HCT116 (cell line): Measurements from ENCODE around the gene PHKB. TPM values are rescaled to one million over a fixed set of nuclear protein-coding genes. Genes with fewer than 3 reads are reported as not detected.

Source experiments
- ATAC-seq: fragments of 200-7000 bp; cut with Tn5 transposase; 2 replicates; pipeline ENCODE4 v1.9.1; 2020; ENCODE audit warnings: mild to moderate bottlenecking, moderate library complexity
- BruUV-seq: library from RNA; stranded (reverse); fragments of 400-500 nt; replicated peaks from 2 replicates; lab custom pipeline; 2021; lab: Mats Ljungman, UMichigan
- CTCF ChIA-PET: fragments of 300-600 bp; sonication (Branson Sonifier 250); formaldehyde crosslinking; loops from one replicate; lab custom pipeline; 2021; ENCODE audit warnings: antibody characterized with exemption; lab: Charles Lee
- POLR2A ChIA-PET: fragments of 300-600, 350-600 bp; sonication (Branson Sonifier 250); formaldehyde crosslinking; loops from one replicate; lab custom pipeline; 2021; ENCODE audit warnings: antibody characterized with exemption; lab: Charles Lee
- RAD21 ChIA-PET, 2 experiments: fragments of 300-600 bp; sonication (Branson Sonifier 250); formaldehyde crosslinking; loops; one replicate each; lab custom pipeline; 2023; ENCODE audit warnings: low total read pairs in 2 of 2; ENCODE audit not compliant: uncharacterized antibody in 2 of 2, unreplicated experiment in 2 of 2, low non-redundant PET in 1 of 2; lab: Charles Lee
- DNase-seq: peaks from one replicate; pipeline ENCODE4 v3.0.0-alpha.2; 2010; ENCODE audit warnings: low read depth, low spot score
- H2AFZ ChIP-seq: fragments of 200-600 bp; shearing (Covaris generic), sonication (generic); 2 replicates; pipeline ENCODE4 v1.6.1; 2017; ENCODE audit warnings: low read depth, mixed run types, mixed read lengths, antibody characterized with exemption, low read length; ENCODE audit not compliant: poor library complexity, severe bottlenecking
- H3K27ac ChIP-seq: 2 replicates; pipeline ENCODE4 v1.5.1; 2012; ENCODE audit warnings: low read depth, low read length
- H3K27me3 ChIP-seq: fragments of 200-600 bp; sonication (generic); 2 replicates; pipeline ENCODE4 v1.6.1; 2016; ENCODE audit warnings: mixed run types, low read length, mixed read lengths; ENCODE audit not compliant: insufficient read depth
- H3K36me3 ChIP-seq, 2 experiments: fragments of 200-500 bp in 1 of 2; fragments of 200-600 bp in 1 of 2; sonication (Bioruptor generic) in 1 of 2; sonication (generic) in 1 of 2; 2 replicates each; pipeline versions ENCODE4 v1.5.1 to v1.6.1; 2014 to 2016; ENCODE audit warnings: low read length in 2 of 2, inconsistent platforms in 1 of 2, mixed read lengths in 1 of 2, mixed run types in 1 of 2; ENCODE audit not compliant: insufficient read depth in 2 of 2, control insufficient read depth in 1 of 2
- H3K4me1 ChIP-seq, 2 experiments: fragments of 200-600 bp in 1 of 2; sonication (generic) in 1 of 2; 2 replicates each; pipeline versions ENCODE4 v1.5.1 to v1.6.1; 2012 to 2017; ENCODE audit warnings: low read length in 2 of 2, inconsistent platforms in 1 of 2, mild to moderate bottlenecking in 1 of 2, mixed read lengths in 1 of 2, mixed run types in 1 of 2, moderate library complexity in 1 of 2; ENCODE audit not compliant: insufficient read depth in 2 of 2, control insufficient read depth in 1 of 2
- H3K4me2 ChIP-seq: fragments of 200-600 bp; sonication (generic); 2 replicates; pipeline ENCODE4 v1.6.1; 2017; ENCODE audit warnings: mixed run types, low read length, mixed read lengths
- H3K4me3 ChIP-seq, 2 experiments: fragments of 200-600 bp in 1 of 2; sonication (generic) in 1 of 2; replicated peaks in 1 of 2; 2 replicates each; pipeline ENCODE4 v1.5.1; 2011 to 2016; ENCODE audit warnings: low read length in 2 of 2, control low read depth in 1 of 2, low read depth in 1 of 2, mild to moderate bottlenecking in 1 of 2, mixed read lengths in 1 of 2, mixed run types in 1 of 2
- H3K79me2 ChIP-seq: fragments of 200-600 bp; sonication (generic); 2 replicates; pipeline ENCODE4 v1.6.1; 2017; ENCODE audit warnings: mild to moderate bottlenecking, mixed run types, low read length, moderate library complexity, mixed read lengths; ENCODE audit not compliant: insufficient read depth
- H3K9ac ChIP-seq: fragments of 200-600 bp; sonication (generic); 2 replicates; pipeline ENCODE4 v1.6.1; 2016; ENCODE audit warnings: low read length, mixed read lengths
- H3K9me2 ChIP-seq: fragments of 200-600 bp; sonication (generic), shearing (Covaris generic); 2 replicates; pipeline ENCODE4 v1.6.1; 2017; ENCODE audit warnings: mixed run types, mild to moderate bottlenecking, moderate library complexity; ENCODE audit not compliant: insufficient read depth
- H3K9me3 ChIP-seq, 2 experiments: fragments of 200-500 bp in 1 of 2; fragments of 200-600 bp in 1 of 2; sonication (Bioruptor generic) in 1 of 2; sonication (generic) in 1 of 2; 2 replicates each; pipeline ENCODE4 v1.6.1; 2014 to 2017; ENCODE audit warnings: low read length in 2 of 2, mixed read lengths in 2 of 2, inconsistent platforms in 1 of 2, low read depth in 1 of 2, mild to moderate bottlenecking in 1 of 2, mixed run types in 1 of 2, moderate library complexity in 1 of 2; ENCODE audit not compliant: control insufficient read depth in 1 of 2, insufficient read depth in 1 of 2
- H4K20me1 ChIP-seq: fragments of 200-600 bp; sonication (generic), shearing (Covaris generic); 2 replicates; pipeline ENCODE4 v1.6.1; 2017; ENCODE audit warnings: mixed run types, mild to moderate bottlenecking, moderate library complexity; ENCODE audit not compliant: insufficient read depth
- CEBPB ChIP-seq: IDR thresholded peaks from 2 replicates; pipeline ENCODE4 v1.6.1; 2012; ENCODE audit warnings: low read depth
- EZH2phosphoT487 ChIP-seq: fragments of 200-600 bp; IDR thresholded peaks from 2 replicates; pipeline ENCODE4 v1.6.1; 2018; ENCODE audit warnings: antibody characterized with exemption, borderline replicate concordance
- FOSL1 ChIP-seq: IDR thresholded peaks from 2 replicates; pipeline ENCODE4 v1.6.1; 2012; ENCODE audit warnings: low read depth
- SIN3A ChIP-seq: IDR thresholded peaks from 2 replicates; pipeline ENCODE4 v1.6.1; 2012; ENCODE audit warnings: low read depth
- SP1 ChIP-seq: IDR thresholded peaks from 2 replicates; pipeline ENCODE4 v1.6.1; 2012; ENCODE audit warnings: low read depth
- SRF ChIP-seq: IDR thresholded peaks from 2 replicates; pipeline ENCODE4 v1.6.1; 2012; ENCODE audit warnings: low read depth
- ZNF274 ChIP-seq: fragments of 200-500 bp; sonication (Bioruptor generic); IDR thresholded peaks from 2 replicates; pipeline ENCODE4 v1.6.1; 2014; ENCODE audit warnings: mild to moderate bottlenecking, low read depth, low read length, inconsistent platforms
- intact Hi-C: fragments of 100-400 bp; cut with micrococcal nuclease; formaldehyde crosslinking; loops from 2 replicates; pipeline ENCODE4 v1.10.0; 2022
- total RNA-seq: library from RNA; stranded (reverse); gene quantifications from one replicate; pipeline ENCODE4 v1.2.1, GENCODE V29; 2021; ENCODE audit not compliant: unreplicated experiment
- TF ChIP-seq, protein P1 (sequence below), 3 experiments: fragments of 200-600 bp in 1 of 3; sonication (generic) in 1 of 3; IDR thresholded peaks in 2 of 3; conservative IDR thresholded peaks in 1 of 3; 2 replicates each; pipeline ENCODE4 v1.5.1; 2012 to 2017; ENCODE audit warnings: low read depth in 2 of 3, low read length in 2 of 3, antibody characterized with exemption in 1 of 3, borderline replicate concordance in 1 of 3, control low read depth in 1 of 3, mild to moderate bottlenecking in 1 of 3, mixed read lengths in 1 of 3, mixed run types in 1 of 3, moderate library complexity in 1 of 3; ENCODE audit not compliant: insufficient read depth in 1 of 3

PHKB gene
- total RNA-seq, 1 experiment from 2014 or later: 30.5 TPM

DNA sequence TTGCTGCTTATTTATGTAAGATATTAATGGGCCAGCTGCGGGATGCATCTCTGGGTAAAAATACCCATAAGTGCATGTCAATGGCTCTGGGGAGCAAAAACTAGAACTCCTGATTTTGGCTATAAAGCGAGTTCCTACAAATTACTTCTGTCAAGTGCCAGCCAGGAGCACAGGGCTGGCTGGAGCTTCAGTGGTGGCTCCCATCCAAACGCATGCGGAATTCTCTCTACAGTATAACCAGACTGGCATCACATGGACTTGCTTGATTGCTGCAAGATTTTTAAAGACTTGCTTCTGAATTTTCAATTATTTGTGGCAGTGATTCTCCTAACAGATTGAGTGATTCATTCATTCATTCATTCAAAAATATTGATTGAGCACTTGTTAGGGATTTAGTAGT is 260.9 kb downstream of the PHKB start:
- RAD21 ChIA-PET: no interaction called here
- Histone ChIP-seq H2AFZ (no peak overlapping the region), H3K4me3 (no peak overlapping the region), H3K4me1 (no peaks in the 10 kb centered on the region), H4K20me1 (no peaks in the 10 kb centered on the region), H3K27me3 (no peaks in the 10 kb centered on the region), H3K27ac (no peak overlapping the region), H3K79me2 (no peaks in the 10 kb centered on the region), H3K4me2 (no peak overlapping the region), H3K9me2 (no peaks in the 10 kb centered on the region; the same call in 1 of the 2 replicates), H3K9ac (no peak overlapping the region), H3K36me3 (no peaks in the 10 kb centered on the region), H3K9me3 (no peaks in the 10 kb centered on the region)
- CTCF ChIA-PET: no interaction called here
- POLR2A ChIA-PET: no interaction called here
- intact Hi-C loops: no loop called here
- TF ChIP-seq ZNF274: no peak
- TF ChIP-seq SRF: no peak
- no peak for TF ChIP-seq FOSL1
- no peak for TF ChIP-seq SIN3A
- no peak for DNase-seq
- no TSS peak for BruUV-seq
- ATAC-seq: no peak

DNA sequence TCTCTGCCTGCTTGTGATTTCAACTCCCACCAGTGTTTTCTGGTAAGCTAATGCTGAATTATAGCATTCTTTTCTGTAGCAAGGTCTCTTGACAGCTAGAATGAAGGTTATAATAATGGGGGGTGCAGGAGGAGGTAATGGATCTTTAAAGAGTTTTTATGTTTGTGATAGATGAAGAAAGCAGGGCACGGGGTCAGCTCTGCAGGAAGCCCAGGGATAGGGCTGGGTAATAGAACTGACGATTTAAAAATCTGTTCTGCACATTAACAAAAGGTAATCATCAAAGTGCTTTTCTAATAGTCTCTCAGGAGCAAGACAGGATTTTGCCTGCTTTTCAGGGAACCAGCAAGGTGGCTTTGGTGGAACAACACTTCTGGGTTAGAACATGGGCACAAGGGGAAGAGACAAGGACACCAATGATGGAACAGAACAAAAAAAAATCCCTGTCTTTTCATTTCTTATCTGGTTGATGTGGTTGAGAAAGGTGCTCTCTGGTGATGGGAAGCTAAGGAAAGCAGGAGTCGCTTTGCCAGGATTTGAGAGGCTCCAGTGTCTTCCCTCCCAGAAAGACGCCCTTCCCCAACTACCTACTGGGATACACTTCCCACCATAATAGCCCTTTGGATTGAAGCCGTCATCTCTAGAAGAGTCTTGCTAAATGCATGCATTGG is 263.1 kb downstream of the PHKB start:
- BruUV-seq: no TSS peak
- ChIA-PET RAD21 (no interaction called here), POLR2A (no interaction called here), CTCF (no interaction called here)
- Histone ChIP-seq H3K4me3 (no peak overlapping the region), H3K4me1 (no peaks in the 10 kb centered on the region), H3K9ac (no peak overlapping the region), H3K4me2 (no peak overlapping the region), H4K20me1 (no peaks in the 10 kb centered on the region), H3K9me2 (no peaks in the 10 kb centered on the region; the same call in 1 of the 2 replicates), H3K9me3 (no peaks in the 10 kb centered on the region), H3K27ac (no peak overlapping the region), H3K79me2 (no peaks in the 10 kb centered on the region), H3K27me3 (0 out of 2 replicates have a peak, but pooled peaks cover 3% of the 10 kb centered on the region), H3K36me3 (no peaks in the 10 kb centered on the region), H2AFZ (no peak overlapping the region)
- DNase-seq: no peak
- TF ChIP-seq FOSL1: no peak
- TF ChIP-seq EZH2phosphoT487: no peak
- TF ChIP-seq, protein P1, sequence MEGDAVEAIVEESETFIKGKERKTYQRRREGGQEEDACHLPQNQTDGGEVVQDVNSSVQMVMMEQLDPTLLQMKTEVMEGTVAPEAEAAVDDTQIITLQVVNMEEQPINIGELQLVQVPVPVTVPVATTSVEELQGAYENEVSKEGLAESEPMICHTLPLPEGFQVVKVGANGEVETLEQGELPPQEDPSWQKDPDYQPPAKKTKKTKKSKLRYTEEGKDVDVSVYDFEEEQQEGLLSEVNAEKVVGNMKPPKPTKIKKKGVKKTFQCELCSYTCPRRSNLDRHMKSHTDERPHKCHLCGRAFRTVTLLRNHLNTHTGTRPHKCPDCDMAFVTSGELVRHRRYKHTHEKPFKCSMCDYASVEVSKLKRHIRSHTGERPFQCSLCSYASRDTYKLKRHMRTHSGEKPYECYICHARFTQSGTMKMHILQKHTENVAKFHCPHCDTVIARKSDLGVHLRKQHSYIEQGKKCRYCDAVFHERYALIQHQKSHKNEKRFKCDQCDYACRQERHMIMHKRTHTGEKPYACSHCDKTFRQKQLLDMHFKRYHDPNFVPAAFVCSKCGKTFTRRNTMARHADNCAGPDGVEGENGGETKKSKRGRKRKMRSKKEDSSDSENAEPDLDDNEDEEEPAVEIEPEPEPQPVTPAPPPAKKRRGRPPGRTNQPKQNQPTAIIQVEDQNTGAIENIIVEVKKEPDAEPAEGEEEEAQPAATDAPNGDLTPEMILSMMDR (IDR thresholded peaks at IDR 0.05 in 2 of 3, conservative IDR thresholded peaks at IDR 0.05 in 1 of 3; ENCODE audit: borderline replicate concordance in 1 of 3, insufficient read depth in 1 of 3, low read depth in 2 of 3, low read length in 2 of 3): no peak
- TF ChIP-seq SRF: no peak
- no peak for TF ChIP-seq SP1
- TF ChIP-seq CEBPB: no peak
- intact Hi-C loops: no loop called here
- ATAC-seq: no peak
